Hippocampal formation (tissue), 2 donors: ENCODE data around the gene CCDC102A.
"Not testable (repeated sequence)": the region's sequence is repeated elsewhere in the genome, so short reads cannot be mapped to it uniquely, and the experiment has no call there.

Source experiments
- DNase-seq, 2 donors: peaks; one replicate each; lab custom pipeline; 2025; lab: John Stamatoyannopoulos, UW

The CCDC102A gene

GRCh38 chr16:57565461-57565860 lies 29.1 kb upstream of the CCDC102A start:
- no peak for DNase-seq

- DNase-seq: no peak
These were observed 28.4 kb upstream of the CCDC102A start for GRCh38 chr16:57564571-57565270.

GRCh38 chr16:57563761-57564160 lies 27.4 kb upstream of the CCDC102A start:
- no peak for DNase-seq

GRCh38 chr16:57563487-57563750 lies 27.0 kb upstream of the CCDC102A start:
- DNase-seq: no peak

GRCh38 chr16:57562669-57563486 lies 26.5 kb upstream of the CCDC102A start:
- DNase-seq: no peak

GRCh38 chr16:57562066-57562465 lies 25.7 kb upstream of the CCDC102A start:
- DNase-seq: no peak

GRCh38 chr16:57559072-57559790 lies 22.9 kb upstream of the CCDC102A start:
- no peak for DNase-seq

GRCh38 chr16:57556941-57557541 lies 20.7 kb upstream of the CCDC102A start:
- DNase-seq: no peak

GRCh38 chr16:57555831-57556230 lies 19.5 kb upstream of the CCDC102A start:
- no peak for DNase-seq

- DNase-seq: no peak
These were observed 14.7 kb upstream of the CCDC102A start for GRCh38 chr16:57551057-57551456.

GRCh38 chr16:57549730-57550129 lies 13.4 kb upstream of the CCDC102A start:
- DNase-seq: no peak

- DNase-seq: no peak
These were observed 12.0 kb upstream of the CCDC102A start for GRCh38 chr16:57548408-57548807.

- not testable (repeated sequence) for DNase-seq
These were observed 11.2 kb upstream of the CCDC102A start for GRCh38 chr16:57547524-57547923.

- peak; percentile 7 to 30 for DNase-seq
These were observed 7.8 kb upstream of the CCDC102A start for GRCh38 chr16:57544124-57544653.

GRCh38 chr16:57541754-57542435 lies 5.5 kb upstream of the CCDC102A start:
- no peak for DNase-seq

GRCh38 chr16:57540906-57541753 lies 4.8 kb upstream of the CCDC102A start:
- no peak for DNase-seq

GRCh38 chr16:57540387-57540786 lies 4.0 kb upstream of the CCDC102A start:
- DNase-seq: no peak

- no peak for DNase-seq
These were observed 2.9 kb upstream of the CCDC102A start for GRCh38 chr16:57539072-57539796.

- DNase-seq: no peak
These were observed 1.9 kb upstream of the CCDC102A start for GRCh38 chr16:57538235-57538721.
